ENCODE data around the gene UBE2E3.

The UBE2E3 gene

GRCh38 chr2:181104512-181105115, 124.2 kb downstream of the UBE2E3 start:
- TF ChIP-seq GATA1 (IDR thresholded peaks at IDR 0.05; ENCODE audit: low read depth, low read length) (no peak), POLR2A (IDR thresholded peaks at IDR 0.05; ENCODE audit: low read length) (no peak)
- peak; percentile 63 to 76 for DNase-seq

DNA sequence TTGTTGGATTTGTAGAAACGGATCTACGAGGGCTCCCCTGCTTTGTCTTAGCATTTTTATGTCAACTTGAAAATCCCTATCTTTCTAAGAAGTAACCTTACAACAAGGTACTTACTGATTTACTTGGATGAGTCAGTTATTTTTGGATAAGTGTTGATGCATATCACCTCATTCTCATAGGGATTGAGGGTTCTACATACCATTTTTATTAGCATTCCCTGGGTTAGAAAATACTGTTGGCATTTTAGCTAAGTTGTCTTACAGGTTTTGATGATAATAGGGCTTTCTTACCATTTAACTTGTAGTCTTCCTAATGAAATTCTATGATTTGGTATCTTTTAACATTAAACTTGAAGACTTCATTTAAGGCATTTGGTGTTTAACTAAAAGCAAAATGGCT, 125.2 kb downstream of the UBE2E3 start:
- DNase-seq = no peak
- TF ChIP-seq POLR2A (IDR thresholded peaks at IDR 0.05; ENCODE audit: low read length) = no peak
- no peak for TF ChIP-seq GATA1 (IDR thresholded peaks at IDR 0.05; ENCODE audit: low read depth, low read length)

DNA sequence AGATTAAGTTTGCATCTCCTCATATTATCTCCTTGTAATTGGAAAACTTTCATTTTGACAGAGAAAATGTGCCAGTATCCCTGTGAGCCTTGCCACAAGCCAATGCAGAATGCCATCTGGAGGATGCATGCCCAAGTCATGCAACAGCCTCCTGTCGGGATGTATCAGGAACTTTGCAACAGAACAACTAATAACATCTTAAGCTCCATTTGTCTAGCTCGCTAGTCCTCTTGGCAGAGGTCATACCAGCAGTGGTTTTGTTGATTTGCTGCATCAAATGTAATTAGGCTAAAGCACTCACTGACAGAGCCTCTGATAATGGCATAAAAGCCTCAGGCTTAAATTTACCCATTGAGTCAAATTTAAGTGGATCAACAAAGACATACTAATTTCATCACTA, 125.8 kb downstream of the UBE2E3 start:
- DNase-seq = peak in 1 of 2 experiments; percentile 18

GRCh38 chr2:181106789-181107627, 126.6 kb downstream of the UBE2E3 start:
- peak in 1 of 2 experiments; percentile 12 for DNase-seq

More for the DNA sequence above, 125.8 kb downstream of the UBE2E3 start:
- TF ChIP-seq GATA1 (IDR thresholded peaks at IDR 0.05; ENCODE audit: low read depth, low read length) (no peak), POLR2A (IDR thresholded peaks at IDR 0.05; ENCODE audit: low read length) (no peak)

DNA sequence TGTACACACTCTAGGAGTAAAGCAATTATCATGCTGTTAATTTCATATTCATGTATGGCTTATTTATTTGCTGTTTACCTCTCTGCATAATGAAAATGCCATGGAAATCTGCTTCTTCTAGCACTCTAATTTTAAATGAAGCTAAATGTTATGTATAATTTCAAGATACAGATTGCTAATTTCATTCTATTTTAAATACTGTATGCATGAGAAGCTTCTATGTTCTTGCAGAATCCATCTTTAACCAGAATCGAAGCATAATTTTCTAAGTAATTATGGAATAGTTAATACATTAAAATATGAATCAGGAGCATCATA, 127.2 kb downstream of the UBE2E3 start:
- no peak for TF ChIP-seq POLR2A (IDR thresholded peaks at IDR 0.05; ENCODE audit: low read length)
- TF ChIP-seq GATA1 (IDR thresholded peaks at IDR 0.05; ENCODE audit: low read depth, low read length) = no peak
- no peak for DNase-seq

More at GRCh38 chr2:181106789-181107627, 126.6 kb downstream of the UBE2E3 start:
- TF ChIP-seq POLR2A (IDR thresholded peaks at IDR 0.05; ENCODE audit: low read length) (no peak), GATA1 (IDR thresholded peaks at IDR 0.05; ENCODE audit: low read depth, low read length) (no peak)

DNA sequence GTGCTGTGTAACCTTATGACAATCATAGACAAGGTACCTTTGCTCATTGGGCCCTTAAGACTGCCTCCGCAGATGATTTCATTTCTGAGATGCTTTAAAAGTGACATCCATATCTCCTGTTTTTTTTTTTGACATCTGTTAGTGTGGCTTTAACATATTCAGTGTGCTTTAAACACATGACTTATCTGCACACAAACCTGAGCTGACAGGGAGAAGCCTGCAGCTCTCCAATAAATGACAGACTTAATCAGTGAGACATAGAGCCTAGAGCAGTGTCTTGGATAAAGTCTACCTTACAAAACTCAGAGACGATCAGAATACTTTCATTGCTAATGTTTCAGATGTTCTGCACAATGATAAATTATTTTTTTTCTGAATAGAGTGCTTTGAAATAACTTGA, 130.7 kb downstream of the UBE2E3 start:
- TF ChIP-seq POLR2A (IDR thresholded peaks at IDR 0.05; ENCODE audit: low read length) (no peak), GATA1 (IDR thresholded peaks at IDR 0.05; ENCODE audit: low read depth, low read length) (no peak)
- no peak for DNase-seq

- no peak for DNase-seq
- no peak for TF ChIP-seq POLR2A (IDR thresholded peaks at IDR 0.05; ENCODE audit: low read length)
- TF ChIP-seq GATA1 (IDR thresholded peaks at IDR 0.05; ENCODE audit: low read depth, low read length) = no peak
Observed at GRCh38 chr2:181112916-181113315, 132.5 kb downstream of the UBE2E3 start.

Measured in erythroblast (primary cell).